HG03354 (cell line): Measurements from ENCODE around the gene RASSF9.

Experiments used
- ATAC-seq: cut with Tn5 transposase; IDR thresholded peaks from one replicate; pipeline ENCODE4 v1.9.1; 2021; ENCODE audit warnings: mild to moderate bottlenecking; ENCODE audit not compliant: unreplicated experiment, poor library complexity, severe bottlenecking

Gene RASSF9

GRCh38 chr12:85836197-85837090, at the start of gene RASSF9:
Gene RASSF9, minus strand, starts transcription at chr12:85836409. Its CDS starts 208 bp downstream, at chr12:85836201.
- ATAC-seq, result peak; percentile 49

DNA sequence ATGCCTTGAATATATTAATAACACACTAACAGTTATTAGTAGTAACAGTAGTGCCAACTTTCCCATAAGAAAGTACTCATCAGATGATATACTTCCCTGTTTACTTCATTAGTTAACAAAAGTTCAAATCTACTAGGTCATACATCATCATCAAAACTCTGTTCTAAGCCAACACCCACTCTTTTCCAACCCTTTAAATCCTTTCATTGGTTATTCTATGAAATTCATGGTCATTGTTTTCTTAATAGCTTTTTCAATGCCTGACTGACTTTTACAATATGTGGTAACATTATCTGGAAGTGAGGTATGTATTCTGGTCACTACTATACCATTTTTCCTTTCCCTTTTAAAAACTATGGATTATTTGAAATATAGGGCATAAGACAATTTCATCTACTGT, 47.6 kb upstream of the RASSF9 start:
- no peak for ATAC-seq

- no peak for ATAC-seq
Observed at GRCh38 chr12:85877459-85877858, 41.2 kb upstream of the RASSF9 start.

- peak; percentile 97 for ATAC-seq
Observed at GRCh38 chr12:85874031-85874461, 37.8 kb upstream of the RASSF9 start, which contains the start of gene NTS. Gene NTS, plus strand, starts transcription at chr12:85874295. Its CDS starts 109 bp downstream, at chr12:85874404.

GRCh38 chr12:85872497-85873091, 36.4 kb upstream of the RASSF9 start:
- peak; percentile 74 for ATAC-seq

- ATAC-seq, result peak; percentile 98
Observed at GRCh38 chr12:85866986-85867776, 31.0 kb upstream of the RASSF9 start.

DNA sequence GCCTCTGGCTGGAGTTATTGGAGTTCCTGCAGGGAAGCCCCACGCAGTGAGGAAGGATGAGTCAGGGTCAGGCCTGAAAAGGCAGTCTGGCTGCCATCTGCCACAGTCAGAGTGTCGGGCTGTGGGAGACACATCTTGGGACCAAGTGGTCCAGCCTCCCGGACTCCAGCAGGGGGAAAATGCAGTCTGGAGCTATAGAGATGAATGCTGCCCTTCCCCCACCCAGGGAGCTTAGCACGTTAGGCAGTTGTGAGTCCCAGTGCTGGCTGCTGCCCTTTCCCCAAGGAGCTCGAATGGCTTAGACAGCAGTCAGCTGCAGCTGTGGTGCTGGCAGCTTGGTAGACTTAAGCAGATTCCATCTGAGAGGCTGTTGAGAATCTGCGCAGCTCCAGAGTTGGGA, 29.7 kb upstream of the RASSF9 start:
- no peak for ATAC-seq

- no peak for ATAC-seq
Observed at GRCh38 chr12:85856966-85857365, 20.8 kb upstream of the RASSF9 start.

DNA sequence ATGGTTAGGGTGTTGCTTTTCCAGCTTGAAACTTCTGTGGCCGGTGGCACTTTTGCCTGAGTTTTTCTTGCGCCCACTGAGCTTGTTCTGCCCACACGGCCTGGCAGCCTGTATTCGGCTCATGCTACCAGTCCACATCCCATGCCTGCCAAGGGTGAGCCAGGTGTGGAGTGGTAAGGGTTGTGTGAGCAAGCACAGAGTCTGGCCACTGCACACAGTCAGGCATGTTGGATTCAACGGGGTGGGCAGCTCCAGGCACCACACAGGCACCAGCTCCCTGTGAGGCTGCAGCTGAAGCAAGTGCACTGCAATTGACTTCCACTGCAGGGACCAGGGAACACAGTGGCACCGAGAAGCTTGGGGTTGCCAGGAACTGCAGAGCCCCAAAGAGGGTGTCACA, 19.1 kb upstream of the RASSF9 start:
- no peak for ATAC-seq

GRCh38 chr12:85849344-85849743, 13.1 kb upstream of the RASSF9 start:
- no peak for ATAC-seq

GRCh38 chr12:85843606-85844310, 7.5 kb upstream of the RASSF9 start:
- no peak for ATAC-seq

GRCh38 chr12:85835426-85836196, 598 bp downstream of the RASSF9 start:
- no peak for ATAC-seq

GRCh38 chr12:85834378-85834777, 1.8 kb downstream of the RASSF9 start:
- ATAC-seq, result no peak

- ATAC-seq, result no peak
Observed at GRCh38 chr12:85833579-85833978, 2.6 kb downstream of the RASSF9 start.

DNA sequence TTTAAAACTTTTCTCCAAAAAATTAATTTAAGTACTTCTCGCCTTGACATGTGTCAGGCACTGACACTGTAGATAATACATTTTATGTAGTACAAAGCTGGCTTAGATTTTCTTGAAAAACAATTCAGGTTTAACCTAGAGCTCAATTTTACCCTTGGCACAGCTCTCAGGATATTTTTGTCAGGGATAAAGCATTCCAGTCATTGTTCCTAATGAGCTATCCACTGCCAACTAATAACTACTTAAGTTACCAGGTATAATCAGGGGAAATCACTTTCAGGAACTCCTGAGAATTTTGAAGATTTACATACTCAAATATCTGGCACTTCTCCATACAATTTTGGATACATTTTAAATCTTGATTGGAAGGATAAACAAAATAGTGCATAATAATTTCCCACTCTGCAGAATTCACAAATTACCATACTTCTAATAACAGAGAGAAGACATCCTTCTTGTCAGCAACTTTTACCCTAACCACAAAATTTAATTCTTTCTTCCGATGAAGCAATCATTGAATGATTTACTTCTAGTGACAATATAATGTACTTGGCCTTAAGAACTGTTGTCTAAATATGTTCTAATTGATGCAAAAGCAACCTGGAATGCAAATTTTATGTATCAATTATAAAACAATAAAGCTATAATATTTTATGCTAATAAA, 4.8 kb downstream of the RASSF9 start:
- no peak for ATAC-seq

- ATAC-seq, result no peak
Observed at GRCh38 chr12:85829391-85829790, 6.8 kb downstream of the RASSF9 start.

DNA sequence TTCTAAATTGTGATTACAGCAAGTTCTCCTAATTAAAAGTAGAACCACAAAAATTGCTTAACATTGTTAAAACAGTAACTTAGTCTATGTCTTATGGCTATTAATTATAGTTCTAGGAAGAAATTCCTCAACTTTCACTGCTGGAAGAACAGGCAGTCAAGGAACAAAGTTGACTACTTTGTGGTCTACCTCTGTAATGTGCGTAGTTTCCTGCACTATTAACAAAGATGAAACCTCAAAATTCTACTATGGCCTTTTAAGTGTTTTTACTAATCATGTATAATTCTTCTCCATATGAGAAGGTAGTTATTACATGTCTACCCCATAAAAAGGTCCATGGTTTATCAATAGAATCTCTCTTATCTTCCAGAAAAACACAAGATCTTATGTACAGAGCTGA, 7.6 kb downstream of the RASSF9 start:
- ATAC-seq, result no peak

- ATAC-seq, result no peak
Observed at GRCh38 chr12:85825746-85826145, 10.5 kb downstream of the RASSF9 start.
